ENCODE measurements around the gene GPR119.

GRCh38 chrX:130386408-130386808 lies 934 bp upstream of the GPR119 start:
- no peak for TF ChIP-seq CTCF (IDR thresholded peaks at IDR 0.05)
- TF ChIP-seq EZH2 (IDR thresholded peaks at IDR 0.05): no peak

All from neural progenitor cell (in vitro differentiated cells).